Uterus (tissue), 2 donors: Measurements from ENCODE around the gene CDK10.

ENCODE experiments used
- CTCF ChIP-seq, 4 experiments: fragments of 200-600 bp in 2 of 4; fragments of 450-650 bp in 2 of 4; sonication (generic) in 2 of 4; IDR thresholded peaks; one replicate each; pipeline ENCODE4 v1.5.1; 2016 to 2019; ENCODE audit warnings: antibody characterized with exemption in 4 of 4, mild to moderate bottlenecking in 2 of 4, moderate library complexity in 1 of 4
- POLR2A ChIP-seq, 2 donors: fragments of 450-650 bp; IDR thresholded peaks; one replicate each; pipeline ENCODE4 v1.6.1; 2016; ENCODE audit warnings: antibody characterized with exemption in 2 of 2, mild to moderate bottlenecking in 1 of 2, moderate library complexity in 1 of 2

- no peak for TF ChIP-seq CTCF (IDR thresholded peaks at IDR 0.05)
- no peak for TF ChIP-seq POLR2A (IDR thresholded peaks at IDR 0.05)
Observed at GRCh38 chr16:89737341-89738071, 51.0 kb downstream of the CDK10 start.
